Choroid plexus epithelial cell (primary cell): ENCODE data around the gene PRSS22.
A peak's percentile ranks its signal among the peaks of the same experiment; 100 is the strongest.

Experiments
- DNase-seq: peaks from one replicate; pipeline ENCODE4 v3.0.0-alpha.2; 2010; ENCODE audit warnings: low read depth
- H3K4me3 ChIP-seq: 2 replicates; pipeline ENCODE4 v1.5.1; 2011; ENCODE audit warnings: low read depth, mild to moderate bottlenecking, control low read depth, low read length, moderate library complexity
- CTCF ChIP-seq: conservative IDR thresholded peaks from 2 replicates; pipeline ENCODE4 v1.5.1; 2011; ENCODE audit warnings: low read depth, mild to moderate bottlenecking, control low read depth, inconsistent platforms, low read length, moderate library complexity

PRSS22 gene

GRCh38 chr16:2840914-2841313, 17.1 kb downstream of the PRSS22 start:
- no peak for DNase-seq
- TF ChIP-seq CTCF: no peak

GRCh38 chr16:2839650-2840450, 18.1 kb downstream of the PRSS22 start:
- DNase-seq: no peak
- no peak for TF ChIP-seq CTCF
- H3K4me3 ChIP-seq: no peak overlapping the region

More at GRCh38 chr16:2840914-2841313, 17.1 kb downstream of the PRSS22 start:
- no peak overlapping the region for H3K4me3 ChIP-seq

GRCh38 chr16:2838928-2839327, 19.0 kb downstream of the PRSS22 start:
- peak; percentile 82 for DNase-seq
- peak; percentile 90 for TF ChIP-seq CTCF
- H3K4me3 ChIP-seq: no peak overlapping the region

GRCh38 chr16:2836646-2837508, 21.1 kb downstream of the PRSS22 start:
- no peak for TF ChIP-seq CTCF
- H3K4me3 ChIP-seq: no peak overlapping the region
- DNase-seq: no peak

- no peak overlapping the region for H3K4me3 ChIP-seq
- TF ChIP-seq CTCF: no peak
- DNase-seq: peak; percentile 77
Observed at GRCh38 chr16:2835638-2836493, 22.1 kb downstream of the PRSS22 start.

- TF ChIP-seq CTCF: no peak
- DNase-seq: no peak
Observed at GRCh38 chr16:2834968-2835367, 23.0 kb downstream of the PRSS22 start.

More at GRCh38 chr16:2834968-2835367, 23.0 kb downstream of the PRSS22 start:
- no peak overlapping the region for H3K4me3 ChIP-seq
